HG02973 (cell line): Measurements from ENCODE around the gene DLX4.

Source experiments
- ATAC-seq: cut with Tn5 transposase; IDR thresholded peaks from one replicate; pipeline ENCODE4 v1.9.1; 2021; ENCODE audit warnings: moderate library complexity; ENCODE audit not compliant: unreplicated experiment

The DLX4 gene

GRCh38 chr17:49998836-49999511, 30.0 kb downstream of the DLX4 start:
- ATAC-seq: no peak

GRCh38 chr17:50003911-50004310, 34.9 kb downstream of the DLX4 start:
- no peak for ATAC-seq

GRCh38 chr17:50009282-50009681, 40.3 kb downstream of the DLX4 start:
- no peak for ATAC-seq

GRCh38 chr17:50013079-50013478, 44.1 kb downstream of the DLX4 start:
- no peak for ATAC-seq

- ATAC-seq: no peak
Measured at GRCh38 chr17:50014471-50015088, 45.6 kb downstream of the DLX4 start.

GRCh38 chr17:50015146-50015545, 46.2 kb downstream of the DLX4 start:
- no peak for ATAC-seq

- ATAC-seq: no peak
Measured at GRCh38 chr17:50018909-50019308, 49.9 kb downstream of the DLX4 start.

- no peak for ATAC-seq
Measured at GRCh38 chr17:50020841-50021599, 52.0 kb downstream of the DLX4 start.

GRCh38 chr17:50021681-50022370, 52.8 kb downstream of the DLX4 start:
- ATAC-seq: no peak

GRCh38 chr17:50022463-50023130, 53.6 kb downstream of the DLX4 start:
- no peak for ATAC-seq

GRCh38 chr17:50023520-50023919, 54.5 kb downstream of the DLX4 start:
- no peak for ATAC-seq
